ENCODE measurements around the gene WDHD1.
"Not testable (repeated sequence)": the region's sequence is repeated elsewhere in the genome, so short reads cannot be mapped to it uniquely, and the experiment has no call there.

Gene WDHD1

GRCh38 chr14:55026793-55027561 is at the start of gene WDHD1, which contains the start of gene SOCS4:
Gene WDHD1, minus strand, starts transcription at chr14:55027099. Its CDS starts 312 bp downstream, at chr14:55026787.
Gene SOCS4, plus strand, starts transcription at chr14:55027236. Its CDS starts 15,806 bp downstream, at chr14:55043042.
- peak; percentile 94 for DNase-seq (ENCODE audit: low spot score)

- DNase-seq (ENCODE audit: low spot score): no peak
Observed at GRCh38 chr14:55075628-55076175, 48.8 kb upstream of the WDHD1 start.

GRCh38 chr14:55074662-55075061 is 47.8 kb upstream of the WDHD1 start:
- peak; percentile 12 for DNase-seq (ENCODE audit: low spot score)

GRCh38 chr14:55073856-55074255 is 47.0 kb upstream of the WDHD1 start:
- DNase-seq (ENCODE audit: low spot score): no peak

GRCh38 chr14:55071870-55072640 is 45.2 kb upstream of the WDHD1 start:
- DNase-seq (ENCODE audit: low spot score): peak; percentile 59

- no peak for DNase-seq (ENCODE audit: low spot score)
Observed at GRCh38 chr14:55070981-55071411, 44.1 kb upstream of the WDHD1 start.

GRCh38 chr14:55066223-55066622 is 39.3 kb upstream of the WDHD1 start:
- DNase-seq (ENCODE audit: low spot score): no peak

- DNase-seq (ENCODE audit: low spot score): no peak
Observed at GRCh38 chr14:55065411-55065810, 38.5 kb upstream of the WDHD1 start.

- not testable (repeated sequence) for DNase-seq (ENCODE audit: low spot score)
Observed at GRCh38 chr14:55064896-55065295, 38.0 kb upstream of the WDHD1 start.

GRCh38 chr14:55062517-55063351 is 35.8 kb upstream of the WDHD1 start:
- no peak for DNase-seq (ENCODE audit: low spot score)

- DNase-seq (ENCODE audit: low spot score): no peak
Observed at GRCh38 chr14:55059333-55059732, 32.4 kb upstream of the WDHD1 start.

GRCh38 chr14:55057919-55058318 is 31.0 kb upstream of the WDHD1 start:
- no peak for DNase-seq (ENCODE audit: low spot score)

- DNase-seq (ENCODE audit: low spot score): no peak
Observed at GRCh38 chr14:55054098-55054497, 27.2 kb upstream of the WDHD1 start.

- DNase-seq (ENCODE audit: low spot score): no peak
Observed at GRCh38 chr14:55053500-55053899, 26.6 kb upstream of the WDHD1 start.

GRCh38 chr14:55053018-55053417 is 26.1 kb upstream of the WDHD1 start:
- no peak for DNase-seq (ENCODE audit: low spot score)

- DNase-seq (ENCODE audit: low spot score): no peak
Observed at GRCh38 chr14:55052269-55052930, 25.5 kb upstream of the WDHD1 start.

GRCh38 chr14:55051423-55052268 is 24.7 kb upstream of the WDHD1 start, which contains the start of gene MAPK1IP1L:
Gene MAPK1IP1L, plus strand, starts transcription at chr14:55051647. Its CDS starts 10,037 bp downstream, at chr14:55061684.
- DNase-seq (ENCODE audit: low spot score): peak; percentile 91

GRCh38 chr14:55051165-55051422 is 24.2 kb upstream of the WDHD1 start:
- no peak for DNase-seq (ENCODE audit: low spot score)

- DNase-seq (ENCODE audit: low spot score): no peak
Observed at GRCh38 chr14:55048900-55049436, 22.1 kb upstream of the WDHD1 start.
